Activated naive CD8-positive, alpha-beta T cell treated with anti-CD3 and anti-CD28 coated beads, Interleukin-2, amount 50 U/mL, for 24 hours (primary cell): ENCODE data around the gene HBM.
"Not testable (repeated sequence)": the region's sequence is repeated elsewhere in the genome, so short reads cannot be mapped to it uniquely, and the experiment has no call there.

Experiments
- ATAC-seq: fragments of 150-1000 bp; cut with Tn5 transposase; one replicate; pipeline ENCODE4 v1.10.0; 2021
- DNase-seq: peaks from one replicate; pipeline ENCODE4 v3.0.0; 2021
- H3K27ac Mint-ChIP-seq: one replicate; pipeline ENCODE4 v1.8.0; 2021; ENCODE audit warnings: mild to moderate bottlenecking, mixed read lengths
- H3K27me3 Mint-ChIP-seq: one replicate; pipeline ENCODE4 v1.8.0; 2021; ENCODE audit warnings: mixed read lengths
- H3K36me3 Mint-ChIP-seq: one replicate; pipeline ENCODE4 v1.8.0; 2021; ENCODE audit warnings: low read depth, mixed read lengths
- H3K4me1 Mint-ChIP-seq: one replicate; pipeline ENCODE4 v1.8.0; 2021; ENCODE audit warnings: mixed read lengths
- H3K4me3 Mint-ChIP-seq: one replicate; pipeline ENCODE4 v1.8.0; 2021; ENCODE audit warnings: mild to moderate bottlenecking, moderate library complexity, mixed read lengths
- H3K9me3 Mint-ChIP-seq: one replicate; pipeline ENCODE4 v1.8.0; 2021; ENCODE audit warnings: mixed read lengths

Gene HBM

DNA sequence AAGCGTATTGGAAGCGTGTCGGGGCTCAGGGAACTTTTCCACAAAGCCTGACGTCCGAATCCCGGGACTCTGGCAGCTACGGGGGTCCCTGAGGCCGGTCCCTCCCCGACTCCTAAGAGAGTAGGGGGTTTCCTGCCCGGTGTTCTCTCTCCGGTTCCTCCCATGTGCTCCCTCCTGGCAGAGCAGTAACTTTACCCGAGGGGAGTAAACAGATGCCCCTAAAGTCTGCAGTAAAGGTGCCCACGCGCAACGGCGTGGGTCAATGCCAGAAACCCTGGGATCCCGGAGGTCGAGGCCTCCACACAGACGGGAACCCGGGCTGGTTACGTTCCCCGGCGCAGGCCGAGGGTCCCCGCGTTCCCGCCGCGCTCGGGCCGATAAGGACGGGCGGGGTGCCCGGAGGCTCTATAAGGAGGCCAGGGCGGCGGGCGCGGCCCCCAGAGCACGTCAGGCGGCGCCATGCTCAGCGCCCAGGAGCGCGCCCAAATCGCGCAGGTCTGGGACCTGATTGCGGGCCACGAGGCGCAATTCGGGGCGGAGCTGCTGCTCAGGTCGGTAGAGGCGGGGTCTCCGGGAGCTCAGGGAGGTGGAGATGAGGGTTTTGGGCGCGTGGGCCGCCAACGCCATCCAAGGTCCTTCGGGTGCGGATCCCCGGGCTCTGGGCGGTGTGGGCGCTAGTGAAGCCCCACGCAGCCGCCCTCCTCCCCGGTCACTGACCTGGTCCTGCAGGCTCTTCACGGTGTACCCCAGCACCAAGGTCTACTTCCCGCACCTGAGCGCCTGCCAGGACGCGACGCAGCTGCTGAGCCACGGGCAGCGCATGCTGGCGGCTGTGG is at the start of gene HBM:
HBM (plus strand) TSS at position 440 of the 836 bp plus-strand sequence; CDS start at position 460, 20 bp downstream.
- H3K27ac Mint-ChIP-seq = no peak within 1 kb of the TSS
- peaks cover 5% of the 10 kb centered on the region for H3K4me1 Mint-ChIP-seq
- ATAC-seq = no peak
- no peak for DNase-seq
- H3K27me3 Mint-ChIP-seq = peaks cover 52% of the 10 kb centered on the region
- H3K9me3 Mint-ChIP-seq = no peaks in the 10 kb centered on the region
- H3K36me3 Mint-ChIP-seq = no peaks in the 10 kb centered on the region
- peak within 1 kb of the TSS; percentile 34 for H3K4me3 Mint-ChIP-seq

GRCh38 chr16:116015-116414 is 49.8 kb upstream of the HBM start:
- Mint-ChIP-seq H3K36me3 (peaks cover 26% of the 10 kb centered on the region), H3K4me1 (peaks cover 10% of the 10 kb centered on the region), H3K27me3 (no peaks in the 10 kb centered on the region), H3K9me3 (no peaks in the 10 kb centered on the region), H3K4me3 (no peak overlapping the region), H3K27ac (no peak overlapping the region)
- ATAC-seq (no peak), DNase-seq (no peak)

DNA sequence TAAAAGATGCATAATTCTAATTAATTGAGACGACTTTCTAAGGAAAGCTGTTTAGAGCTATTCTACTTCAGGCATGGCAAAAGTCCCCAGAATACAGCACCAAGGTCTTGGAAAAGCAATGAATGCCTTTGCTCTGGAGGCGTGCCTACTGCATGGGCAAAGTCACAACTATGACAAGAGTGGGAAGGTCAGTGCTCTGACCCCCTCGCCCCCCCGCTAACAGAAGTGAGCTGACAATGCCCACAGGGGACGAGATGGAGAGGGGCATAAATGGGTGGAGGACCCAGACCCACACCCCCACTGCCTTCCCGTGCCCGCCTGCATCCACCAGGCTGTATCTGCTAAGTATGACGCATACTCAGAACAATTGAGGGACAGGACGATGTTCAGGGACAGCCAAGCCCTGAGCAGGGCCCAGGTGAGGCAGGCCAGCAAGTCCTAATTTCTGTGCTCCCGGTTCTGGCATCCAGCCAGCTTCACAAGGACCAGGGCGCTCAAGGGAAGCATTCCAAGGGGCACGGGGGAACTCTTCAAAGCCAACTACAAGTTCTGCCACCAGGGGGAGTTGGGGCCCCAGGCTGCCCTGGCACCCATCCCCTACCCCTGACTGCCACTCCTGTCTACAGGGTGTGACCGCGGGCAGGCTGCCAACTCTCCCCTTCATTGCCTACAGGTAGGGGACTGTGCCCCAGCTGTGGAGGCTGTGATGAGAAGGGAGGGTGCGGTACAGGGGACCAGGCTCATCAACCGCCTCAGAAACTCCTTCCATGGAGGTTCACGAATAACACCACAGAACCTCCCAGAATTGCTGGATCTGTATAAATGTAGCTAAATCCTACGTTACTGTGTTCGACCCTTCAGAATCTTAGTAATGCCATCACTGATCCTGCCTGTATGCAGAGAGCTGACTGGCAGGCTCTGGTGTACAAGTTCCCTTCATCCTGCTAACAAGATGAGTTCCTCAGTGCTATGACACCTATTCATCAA is 48.1 kb upstream of the HBM start:
- Mint-ChIP-seq H3K27me3 (no peaks in the 10 kb centered on the region), H3K27ac (no peak overlapping the region), H3K9me3 (no peaks in the 10 kb centered on the region), H3K4me3 (no peak overlapping the region), H3K4me1 (peaks cover 10% of the 10 kb centered on the region), H3K36me3 (peaks cover 19% of the 10 kb centered on the region)
- peak; percentile 74 for DNase-seq
- ATAC-seq = peak; percentile 74

DNA sequence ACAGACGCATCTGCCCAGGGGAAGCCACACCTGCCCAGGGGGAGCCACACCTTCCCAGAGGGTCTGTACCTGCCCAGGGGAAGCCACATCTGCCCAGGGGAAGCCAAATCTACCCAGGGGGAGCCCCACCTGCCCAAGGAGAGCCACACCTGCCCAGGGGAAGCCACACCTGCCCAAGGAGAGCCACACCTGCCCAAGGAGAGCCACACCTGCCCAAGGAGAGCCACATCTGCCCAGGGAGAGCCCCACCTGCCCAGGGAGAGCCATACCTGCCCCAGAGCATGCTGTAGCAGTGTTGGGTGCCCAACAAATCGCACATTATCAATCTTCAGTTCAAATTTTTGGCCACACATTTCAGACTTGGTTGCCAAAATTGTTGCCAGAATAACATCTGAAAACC is 46.9 kb upstream of the HBM start:
- peaks cover 20% of the 10 kb centered on the region for H3K36me3 Mint-ChIP-seq
- H3K9me3 Mint-ChIP-seq = no peaks in the 10 kb centered on the region
- ATAC-seq = no peak
- H3K4me1 Mint-ChIP-seq = peaks cover 2% of the 10 kb centered on the region
- H3K27me3 Mint-ChIP-seq = no peaks in the 10 kb centered on the region
- H3K27ac Mint-ChIP-seq = no peak overlapping the region
- no peak for DNase-seq
- no peak overlapping the region for H3K4me3 Mint-ChIP-seq

DNA sequence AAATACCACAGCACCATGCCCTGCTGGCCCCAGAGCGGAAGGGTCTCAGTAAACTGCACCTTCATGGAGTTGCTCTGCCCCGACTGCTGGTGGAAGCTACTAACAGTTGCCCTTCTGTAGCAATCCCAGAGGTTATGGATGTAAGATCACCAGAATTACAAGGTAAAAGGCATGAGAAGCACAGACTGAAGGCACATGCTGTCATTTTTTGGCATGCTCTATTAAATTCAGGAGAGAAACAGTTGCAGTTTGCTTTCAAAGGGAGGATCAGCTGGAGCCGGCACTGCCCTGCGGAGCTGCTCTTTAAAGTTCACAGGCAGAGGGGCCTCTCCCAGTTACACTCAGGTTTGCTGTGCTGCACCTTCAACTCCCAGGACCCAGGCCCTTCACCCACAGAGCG is 46.5 kb upstream of the HBM start:
- Mint-ChIP-seq H3K36me3 (peaks cover 15% of the 10 kb centered on the region), H3K4me1 (no peaks in the 10 kb centered on the region), H3K27me3 (no peaks in the 10 kb centered on the region), H3K9me3 (no peaks in the 10 kb centered on the region), H3K4me3 (no peak overlapping the region), H3K27ac (no peak overlapping the region)
- DNase-seq (no peak), ATAC-seq (no peak)

DNA sequence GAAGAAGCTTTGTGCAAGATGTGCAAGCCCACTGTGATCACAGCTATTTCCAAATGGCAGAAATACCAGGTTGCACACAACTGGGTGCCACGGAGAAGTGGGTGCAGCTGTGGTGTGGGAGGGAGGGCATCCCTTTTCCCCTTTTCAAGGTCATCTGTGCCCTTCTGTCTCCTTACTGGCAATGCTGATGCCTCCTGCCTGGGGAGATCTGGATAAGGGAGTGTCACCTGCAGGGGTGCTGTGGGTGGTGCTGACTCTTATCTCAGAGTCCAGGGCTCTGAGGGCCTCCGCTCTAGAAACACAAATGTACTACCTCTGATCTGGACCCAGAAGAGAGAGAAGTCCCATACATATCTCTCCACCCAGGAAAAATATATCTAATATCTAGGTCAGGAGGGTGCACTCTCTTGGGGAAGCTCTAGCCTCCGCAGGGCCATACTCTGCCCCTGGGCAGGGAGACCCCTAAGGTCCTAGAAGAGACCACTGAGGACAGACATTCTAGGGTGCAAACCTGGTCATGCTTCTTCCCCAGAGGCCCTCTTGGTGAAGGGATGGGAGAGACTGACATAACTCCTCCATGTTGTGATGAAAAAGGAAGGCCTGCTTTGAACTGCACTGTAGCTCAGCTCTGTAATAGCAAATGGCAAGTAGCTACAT is 45.8 kb upstream of the HBM start:
- H3K36me3 Mint-ChIP-seq = peaks cover 14% of the 10 kb centered on the region
- H3K27me3 Mint-ChIP-seq = no peaks in the 10 kb centered on the region
- ATAC-seq (no peak), DNase-seq (no peak)
- no peak overlapping the region for H3K4me3 Mint-ChIP-seq
- no peaks in the 10 kb centered on the region for H3K4me1 Mint-ChIP-seq
- no peak overlapping the region for H3K27ac Mint-ChIP-seq
- no peaks in the 10 kb centered on the region for H3K9me3 Mint-ChIP-seq

- Mint-ChIP-seq H3K36me3 (peaks cover 16% of the 10 kb centered on the region), H3K27me3 (no peaks in the 10 kb centered on the region), H3K4me1 (no peaks in the 10 kb centered on the region), H3K27ac (no peak overlapping the region), H3K4me3 (no peak overlapping the region), H3K9me3 (no peaks in the 10 kb centered on the region)
- DNase-seq = no peak
- no peak for ATAC-seq
Observed at GRCh38 chr16:120756-121155, 45.0 kb upstream of the HBM start.

GRCh38 chr16:122361-122760 is 43.4 kb upstream of the HBM start:
- DNase-seq = no peak
- Mint-ChIP-seq H3K36me3 (peaks cover 6% of the 10 kb centered on the region), H3K4me1 (no peaks in the 10 kb centered on the region), H3K27me3 (no peaks in the 10 kb centered on the region), H3K9me3 (no peaks in the 10 kb centered on the region), H3K27ac (no peak overlapping the region), H3K4me3 (no peak overlapping the region)
- ATAC-seq = no peak

DNA sequence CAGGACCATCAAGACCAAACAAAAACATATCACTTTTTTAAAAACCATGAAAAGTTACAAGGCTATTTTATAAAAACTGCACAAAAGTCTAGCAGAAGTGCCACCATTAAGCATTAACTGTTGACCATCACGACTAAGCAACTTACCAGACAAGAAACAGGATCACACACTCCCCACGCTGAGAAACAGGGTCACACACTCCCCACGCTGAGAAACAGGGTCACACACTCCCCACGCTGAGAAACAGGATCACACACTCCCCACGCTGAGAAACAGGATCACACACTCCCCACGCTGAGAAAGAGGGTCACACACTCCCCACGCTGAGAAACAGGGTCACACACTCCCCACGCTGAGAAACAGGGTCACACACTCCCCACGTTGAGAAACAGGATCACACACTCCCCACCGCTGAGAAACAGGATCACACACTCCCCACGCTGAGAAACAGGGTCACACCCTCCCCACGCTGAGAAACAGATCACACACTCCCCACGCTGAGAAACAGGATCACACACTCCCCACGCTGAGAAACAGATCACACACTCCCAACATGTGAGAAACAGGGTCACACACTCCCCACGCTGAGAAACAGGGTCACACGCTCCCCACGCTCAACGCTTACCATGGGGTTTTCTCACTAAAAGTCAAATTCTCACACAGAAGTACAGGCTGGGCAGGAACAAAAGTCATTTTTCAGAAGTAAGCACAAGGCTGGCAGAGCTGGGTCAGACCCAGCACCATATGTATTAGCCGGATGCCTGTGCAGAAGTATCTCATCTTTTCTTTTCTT is 42.0 kb upstream of the HBM start:
- not testable (repeated sequence) for DNase-seq, H3K36me3 Mint-ChIP-seq, H3K27ac Mint-ChIP-seq, H3K4me3 Mint-ChIP-seq, H3K9me3 Mint-ChIP-seq, H3K4me1 Mint-ChIP-seq, H3K27me3 Mint-ChIP-seq, ATAC-seq

- Mint-ChIP-seq H3K4me3 (no peak overlapping the region), H3K27me3 (no peaks in the 10 kb centered on the region), H3K9me3 (no peaks in the 10 kb centered on the region), H3K4me1 (peaks cover 14% of the 10 kb centered on the region), H3K27ac (no peak overlapping the region), H3K36me3 (peaks cover 6% of the 10 kb centered on the region)
- no peak for ATAC-seq
- DNase-seq = no peak
Observed at GRCh38 chr16:125011-125410, 40.8 kb upstream of the HBM start.

DNA sequence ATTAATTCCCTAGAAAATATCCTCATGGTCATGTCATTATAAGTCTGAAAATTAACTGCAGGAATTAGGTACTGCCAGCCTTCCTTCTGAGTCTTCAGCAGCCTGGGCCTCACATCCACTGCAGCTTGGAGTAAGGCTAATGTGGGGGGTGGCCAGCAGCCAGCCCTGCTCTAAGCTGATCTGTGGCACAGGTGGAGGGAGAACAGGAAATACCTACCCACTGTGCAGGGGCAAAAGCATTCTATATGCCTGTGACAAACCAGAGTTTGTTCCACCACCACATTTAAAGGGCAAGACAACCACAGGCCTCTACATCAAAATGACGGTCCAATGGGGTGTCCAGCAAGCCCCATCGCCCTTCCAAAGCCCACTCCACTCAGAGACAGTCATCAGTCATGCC is 36.7 kb upstream of the HBM start:
- peak; percentile 84 for ATAC-seq
- Mint-ChIP-seq H3K9me3 (no peaks in the 10 kb centered on the region), H3K4me1 (peaks cover 19% of the 10 kb centered on the region), H3K36me3 (peaks cover 5% of the 10 kb centered on the region), H3K27ac (no peak overlapping the region), H3K27me3 (no peaks in the 10 kb centered on the region), H3K4me3 (no peak overlapping the region)
- DNase-seq = no peak

DNA sequence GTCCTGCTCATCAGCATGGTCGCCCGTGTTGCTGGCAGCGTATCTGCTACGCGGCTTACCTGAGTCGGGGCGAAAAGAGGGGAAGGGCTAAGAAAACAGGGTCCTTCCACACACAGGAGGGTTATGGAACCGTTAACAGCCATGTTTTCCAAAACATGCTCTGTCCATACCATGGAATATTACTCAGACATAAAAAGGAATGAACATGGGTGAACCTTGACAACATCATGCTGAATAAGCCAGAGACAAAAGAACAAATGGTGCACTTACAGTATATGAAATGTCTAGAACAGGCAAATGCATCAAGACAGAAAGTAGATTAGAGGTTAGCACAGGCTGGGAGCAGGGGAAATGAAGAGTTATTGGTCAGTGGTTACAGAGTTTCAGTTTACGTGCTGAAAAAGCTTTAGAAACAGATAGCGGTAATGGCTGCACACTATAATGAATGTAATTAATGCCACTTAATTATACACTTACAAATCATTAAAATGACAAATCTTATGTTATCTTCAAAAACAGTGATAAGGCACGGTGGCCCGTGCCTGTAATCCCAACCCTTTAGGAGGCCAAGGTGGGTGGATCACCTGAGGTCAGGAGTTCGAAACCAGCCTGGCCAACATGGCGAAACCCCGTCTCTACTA is 35.1 kb upstream of the HBM start:
- no peak overlapping the region for H3K27ac Mint-ChIP-seq
- ATAC-seq = no peak
- H3K9me3 Mint-ChIP-seq = no peaks in the 10 kb centered on the region
- DNase-seq = no peak
- H3K36me3 Mint-ChIP-seq = peaks cover 5% of the 10 kb centered on the region
- peaks cover 28% of the 10 kb centered on the region for H3K4me1 Mint-ChIP-seq
- no peak overlapping the region for H3K4me3 Mint-ChIP-seq
- no peaks in the 10 kb centered on the region for H3K27me3 Mint-ChIP-seq

GRCh38 chr16:132120-132519 is 33.7 kb upstream of the HBM start:
- H3K27ac Mint-ChIP-seq = no peak overlapping the region
- no peaks in the 10 kb centered on the region for H3K9me3 Mint-ChIP-seq
- peaks cover 35% of the 10 kb centered on the region for H3K4me1 Mint-ChIP-seq
- DNase-seq = no peak
- H3K36me3 Mint-ChIP-seq = peaks cover 9% of the 10 kb centered on the region
- H3K27me3 Mint-ChIP-seq = no peaks in the 10 kb centered on the region
- ATAC-seq = no peak
- H3K4me3 Mint-ChIP-seq = no peak overlapping the region
